ENCODE measurements around the gene SLC39A9.

DNA sequence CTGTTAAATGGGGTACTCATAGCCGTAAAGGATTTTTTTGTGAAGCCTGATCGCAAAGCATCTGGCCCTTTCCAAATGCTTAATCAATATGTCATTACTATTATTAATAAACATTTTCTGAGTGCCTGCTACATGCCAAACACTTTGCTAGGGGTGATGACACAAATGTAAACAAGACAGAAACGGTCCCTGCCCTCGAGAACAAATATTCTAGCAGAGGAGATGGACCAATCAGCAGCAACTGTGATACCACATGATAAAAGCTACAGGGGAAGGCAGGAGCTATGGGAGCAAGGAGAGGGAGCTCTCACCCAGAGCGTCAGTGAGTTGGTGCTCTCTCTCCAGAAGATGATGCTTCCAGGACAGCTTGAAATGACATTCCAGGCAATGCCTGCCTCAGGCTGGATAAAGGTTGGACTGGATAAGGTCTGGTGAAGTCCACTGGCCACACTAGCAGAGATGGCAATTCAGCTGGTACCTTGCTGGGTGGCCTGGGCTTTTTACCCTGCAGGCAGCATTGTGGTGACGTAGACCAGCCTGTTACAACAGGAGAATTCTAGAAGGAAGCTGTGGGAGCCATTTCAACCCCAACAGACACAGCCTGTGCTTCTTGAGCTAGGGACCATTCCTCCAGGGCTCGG lies 41.5 kb upstream of the SLC39A9 start:
- TF ChIP-seq POLR2AphosphoS5 (IDR thresholded peaks at IDR 0.05; ENCODE audit: low read depth, low read length) (no peak), TCF7L2 (IDR thresholded peaks at IDR 0.05; ENCODE audit: low read depth, low read length) (no peak)
- TF ChIP-seq, protein P1, sequence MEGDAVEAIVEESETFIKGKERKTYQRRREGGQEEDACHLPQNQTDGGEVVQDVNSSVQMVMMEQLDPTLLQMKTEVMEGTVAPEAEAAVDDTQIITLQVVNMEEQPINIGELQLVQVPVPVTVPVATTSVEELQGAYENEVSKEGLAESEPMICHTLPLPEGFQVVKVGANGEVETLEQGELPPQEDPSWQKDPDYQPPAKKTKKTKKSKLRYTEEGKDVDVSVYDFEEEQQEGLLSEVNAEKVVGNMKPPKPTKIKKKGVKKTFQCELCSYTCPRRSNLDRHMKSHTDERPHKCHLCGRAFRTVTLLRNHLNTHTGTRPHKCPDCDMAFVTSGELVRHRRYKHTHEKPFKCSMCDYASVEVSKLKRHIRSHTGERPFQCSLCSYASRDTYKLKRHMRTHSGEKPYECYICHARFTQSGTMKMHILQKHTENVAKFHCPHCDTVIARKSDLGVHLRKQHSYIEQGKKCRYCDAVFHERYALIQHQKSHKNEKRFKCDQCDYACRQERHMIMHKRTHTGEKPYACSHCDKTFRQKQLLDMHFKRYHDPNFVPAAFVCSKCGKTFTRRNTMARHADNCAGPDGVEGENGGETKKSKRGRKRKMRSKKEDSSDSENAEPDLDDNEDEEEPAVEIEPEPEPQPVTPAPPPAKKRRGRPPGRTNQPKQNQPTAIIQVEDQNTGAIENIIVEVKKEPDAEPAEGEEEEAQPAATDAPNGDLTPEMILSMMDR (IDR thresholded peaks at IDR 0.05) = no peak
- TF ChIP-seq, protein P2, sequence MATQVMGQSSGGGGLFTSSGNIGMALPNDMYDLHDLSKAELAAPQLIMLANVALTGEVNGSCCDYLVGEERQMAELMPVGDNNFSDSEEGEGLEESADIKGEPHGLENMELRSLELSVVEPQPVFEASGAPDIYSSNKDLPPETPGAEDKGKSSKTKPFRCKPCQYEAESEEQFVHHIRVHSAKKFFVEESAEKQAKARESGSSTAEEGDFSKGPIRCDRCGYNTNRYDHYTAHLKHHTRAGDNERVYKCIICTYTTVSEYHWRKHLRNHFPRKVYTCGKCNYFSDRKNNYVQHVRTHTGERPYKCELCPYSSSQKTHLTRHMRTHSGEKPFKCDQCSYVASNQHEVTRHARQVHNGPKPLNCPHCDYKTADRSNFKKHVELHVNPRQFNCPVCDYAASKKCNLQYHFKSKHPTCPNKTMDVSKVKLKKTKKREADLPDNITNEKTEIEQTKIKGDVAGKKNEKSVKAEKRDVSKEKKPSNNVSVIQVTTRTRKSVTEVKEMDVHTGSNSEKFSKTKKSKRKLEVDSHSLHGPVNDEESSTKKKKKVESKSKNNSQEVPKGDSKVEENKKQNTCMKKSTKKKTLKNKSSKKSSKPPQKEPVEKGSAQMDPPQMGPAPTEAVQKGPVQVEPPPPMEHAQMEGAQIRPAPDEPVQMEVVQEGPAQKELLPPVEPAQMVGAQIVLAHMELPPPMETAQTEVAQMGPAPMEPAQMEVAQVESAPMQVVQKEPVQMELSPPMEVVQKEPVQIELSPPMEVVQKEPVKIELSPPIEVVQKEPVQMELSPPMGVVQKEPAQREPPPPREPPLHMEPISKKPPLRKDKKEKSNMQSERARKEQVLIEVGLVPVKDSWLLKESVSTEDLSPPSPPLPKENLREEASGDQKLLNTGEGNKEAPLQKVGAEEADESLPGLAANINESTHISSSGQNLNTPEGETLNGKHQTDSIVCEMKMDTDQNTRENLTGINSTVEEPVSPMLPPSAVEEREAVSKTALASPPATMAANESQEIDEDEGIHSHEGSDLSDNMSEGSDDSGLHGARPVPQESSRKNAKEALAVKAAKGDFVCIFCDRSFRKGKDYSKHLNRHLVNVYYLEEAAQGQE (IDR thresholded peaks at IDR 0.05; ENCODE audit: insufficient read depth in 1 of 2, low read depth in 2 of 2, low read length in 1 of 2) = no peak

All from Panc1 (cell line).